CD14-positive monocyte (primary cell): ENCODE results near the gene NTM. TPM values are rescaled to one million over a fixed set of nuclear protein-coding genes. Genes with fewer than 3 reads are reported as not detected.

Experiments
- DNase-seq, 3 donors: peaks; one replicate each; pipeline ENCODE4 v3.0.0-alpha.2; 2011 to 2022
- H2AFZ ChIP-seq: 2 replicates; pipeline ENCODE4 v1.6.0; 2012; ENCODE audit warnings: mild to moderate bottlenecking, low read depth, low read length, inconsistent platforms; ENCODE audit not compliant: insufficient read depth, poor library complexity, severe bottlenecking
- H3K27ac ChIP-seq, 2 donors: 1 replicate in 1 of 2; 2 replicates in 1 of 2; pipeline ENCODE4 v1.5.1; 2012 to 2013; ENCODE audit warnings: low read length in 2 of 2, control low read depth in 1 of 2, inconsistent platforms in 1 of 2, low read depth in 1 of 2, mild to moderate bottlenecking in 1 of 2
- H3K27me3 ChIP-seq, 2 donors: one replicate each; pipeline versions ENCODE4 v1.6.0 to v1.6.1; 2011 to 2013; ENCODE audit warnings: low read length in 2 of 2; ENCODE audit not compliant: control insufficient read depth in 2 of 2, insufficient read depth in 2 of 2
- H3K36me3 ChIP-seq, 2 donors: replicated peaks in 1 of 2; 1 replicate in 1 of 2; 2 replicates in 1 of 2; pipeline versions ENCODE4 v1.5.1 to v1.6.1; 2012 to 2013; ENCODE audit warnings: low read length in 2 of 2, control low read depth in 1 of 2, inconsistent platforms in 1 of 2, mild to moderate bottlenecking in 1 of 2; ENCODE audit not compliant: insufficient read depth in 2 of 2, control insufficient read depth in 1 of 2
- H3K4me1 ChIP-seq, 2 donors: 1 replicate in 1 of 2; 2 replicates in 1 of 2; pipeline versions ENCODE4 v1.5.1 to v1.6.1; 2012 to 2013; ENCODE audit warnings: low read length in 2 of 2, control low read depth in 1 of 2, inconsistent platforms in 1 of 2, mild to moderate bottlenecking in 1 of 2, moderate library complexity in 1 of 2; ENCODE audit not compliant: insufficient read depth in 2 of 2, control insufficient read depth in 1 of 2
- H3K4me2 ChIP-seq: replicated peaks from 2 replicates; pipeline ENCODE3; 2012; ENCODE audit warnings: low read length, moderate library complexity, mild to moderate bottlenecking; ENCODE audit not compliant: poor library complexity, severe bottlenecking; ENCODE audit errors: extremely low read depth
- H3K4me3 ChIP-seq, 3 experiments: fragments of 200-600 bp in 1 of 3; sonication (generic) in 1 of 3; replicated peaks in 1 of 3; 1 replicate in 2 of 3; 2 replicates in 1 of 3; pipeline ENCODE4 v1.5.1; 2011 to 2013; ENCODE audit warnings: low read length in 3 of 3, mild to moderate bottlenecking in 3 of 3, control low read depth in 2 of 3, low read depth in 2 of 3, inconsistent platforms in 1 of 3, moderate library complexity in 1 of 3
- H3K79me2 ChIP-seq: 2 replicates; pipeline ENCODE4 v1.6.0; 2012; ENCODE audit warnings: mild to moderate bottlenecking, control low read depth, inconsistent platforms, low read length, moderate library complexity; ENCODE audit not compliant: insufficient read depth
- H3K9ac ChIP-seq: 2 replicates; pipeline ENCODE4 v1.6.0; 2017; ENCODE audit warnings: low read length, mild to moderate bottlenecking; ENCODE audit not compliant: insufficient read depth, poor library complexity, severe bottlenecking
- H3K9me3 ChIP-seq, 2 donors: replicated peaks in 1 of 2; 1 replicate in 1 of 2; 2 replicates in 1 of 2; pipeline versions ENCODE4 v1.5.1 to v1.6.1; 2012 to 2013; ENCODE audit warnings: low read length in 2 of 2, control low read depth in 1 of 2; ENCODE audit not compliant: control insufficient read depth in 1 of 2, insufficient read depth in 1 of 2
- H4K20me1 ChIP-seq: 2 replicates; pipeline ENCODE4 v1.6.0; 2012; ENCODE audit warnings: mild to moderate bottlenecking, low read length, control low read depth, moderate library complexity; ENCODE audit not compliant: insufficient read depth
- H3K27ac Mint-ChIP-seq, 7 donors: one replicate each; pipeline ENCODE4 v1.8.0; 2020; ENCODE audit warnings: mild to moderate bottlenecking in 7 of 7, mixed read lengths in 7 of 7, moderate library complexity in 6 of 7, inconsistent platforms in 2 of 7
- H3K27me3 Mint-ChIP-seq, 3 donors: one replicate each; pipeline ENCODE4 v1.8.0; 2021 to 2022; ENCODE audit warnings: low read depth in 3 of 3, mild to moderate bottlenecking in 3 of 3, mixed read lengths in 3 of 3, moderate library complexity in 3 of 3, inconsistent platforms in 1 of 3
- H3K36me3 Mint-ChIP-seq, 2 donors: one replicate each; pipeline ENCODE4 v1.8.0; 2020; ENCODE audit warnings: mixed read lengths in 2 of 2, inconsistent platforms in 1 of 2, mild to moderate bottlenecking in 1 of 2
- H3K4me1 Mint-ChIP-seq: one replicate; pipeline ENCODE4 v1.8.0; 2020; ENCODE audit warnings: mild to moderate bottlenecking, mixed read lengths
- H3K4me3 Mint-ChIP-seq, 2 donors: one replicate each; pipeline ENCODE4 v1.8.0; 2020; ENCODE audit warnings: mild to moderate bottlenecking in 2 of 2, mixed read lengths in 2 of 2, moderate library complexity in 1 of 2
- H3K9me3 Mint-ChIP-seq, 7 donors: one replicate each; pipeline ENCODE4 v1.8.0; 2020 to 2022; ENCODE audit warnings: mixed read lengths in 7 of 7, mild to moderate bottlenecking in 6 of 7, moderate library complexity in 6 of 7, inconsistent platforms in 2 of 7
- CTCF ChIP-seq: fragments of 200-600 bp; IDR thresholded peaks from one replicate; pipeline ENCODE4 v1.8.0; 2022; ENCODE audit warnings: antibody characterized with exemption, mild to moderate bottlenecking
- WGBS: methylation state at CpG from one replicate; pipeline ENCODE4 v1.1.5; 2013; ENCODE audit warnings: missing lambda C conversion rate; ENCODE audit not compliant: insufficient coverage; 5-methylcytosine and 5-hydroxymethylcytosine counted together
- intact Hi-C, 2 donors: fragments of 100-400 bp; cut with micrococcal nuclease; formaldehyde crosslinking; loops; one replicate each; pipeline versions ENCODE4 v1.15.0 to v1.15.1; 2023
- polyA plus RNA-seq, 3 donors: library from polyadenylated mRNA; depleted of rRNA in 1 of 3; unstranded in 2 of 3; stranded (reverse) in 1 of 3; fragments of 300-500 nt in 2 of 3; fragments of >200 nt in 1 of 3; fragmentation: Illumina TruSeq in 2 of 3; gene quantifications; 1 replicate in 2 of 3; 2 replicates in 1 of 3; pipeline ENCODE4 v1.2.3, GENCODE V29; 2012 to 2021

The NTM gene
- polyA plus RNA-seq, 3 donors: not detected

GRCh38 chr11:131977854-131978253 lies 607.4 kb downstream of the NTM start:
- DNase-seq: no peak
- H3K27ac Mint-ChIP-seq: no peak overlapping the region
- H3K9me3 ChIP-seq: no peaks in the 10 kb centered on the region
- H2AFZ ChIP-seq: no peak overlapping the region
- H3K79me2 ChIP-seq: no peaks in the 10 kb centered on the region
- WGBS: 100% methylated on average over 2 of the region's 3 CpGs
- H3K4me3 Mint-ChIP-seq: no peak overlapping the region
- no peak overlapping the region for H3K4me3 ChIP-seq
- peaks cover 1 to 19% (median 6%) of the 10 kb centered on the region in 3 donors for H3K27me3 Mint-ChIP-seq
- H3K27ac ChIP-seq: no peak overlapping the region
- H3K36me3 Mint-ChIP-seq: no peaks in the 10 kb centered on the region
- peaks cover 0 to 3% (median 0%) of the 10 kb centered on the region in 7 donors for H3K9me3 Mint-ChIP-seq
- H3K4me1 ChIP-seq: no peaks in the 10 kb centered on the region
- H3K27me3 ChIP-seq: no peaks in the 10 kb centered on the region
- TF ChIP-seq CTCF: no peak
- H3K36me3 ChIP-seq: no peaks in the 10 kb centered on the region
- no peaks in the 10 kb centered on the region for H4K20me1 ChIP-seq
- no peaks in the 10 kb centered on the region for H3K4me1 Mint-ChIP-seq
- no peak overlapping the region for H3K4me2 ChIP-seq
- no peak overlapping the region for H3K9ac ChIP-seq
- intact Hi-C loops: no loop called here

- Histone ChIP-seq H3K4me1 (no peaks in the 10 kb centered on the region), H3K27me3 (no peaks in the 10 kb centered on the region), H3K36me3 (no peaks in the 10 kb centered on the region), H2AFZ (no peak overlapping the region), H3K79me2 (no peaks in the 10 kb centered on the region), H4K20me1 (no peaks in the 10 kb centered on the region), H3K27ac (no peak overlapping the region), H3K9me3 (peaks cover 0 to 1% of the 10 kb centered on the region in 2 donors), H3K4me3 (no peak overlapping the region), H3K4me2 (no peak overlapping the region), H3K9ac (no peak overlapping the region)
- no peaks in the 10 kb centered on the region for H3K36me3 Mint-ChIP-seq
- intact Hi-C loops: no loop called here
- no peaks in the 10 kb centered on the region for H3K4me1 Mint-ChIP-seq
- WGBS: 90% methylated on average over 2 of the region's 5 CpGs
- DNase-seq: no peak
- H3K9me3 Mint-ChIP-seq: peaks cover 0 to 3% (median 0%) of the 10 kb centered on the region in 7 donors
- no peak for TF ChIP-seq CTCF
- no peak overlapping the region for H3K27ac Mint-ChIP-seq
- H3K4me3 Mint-ChIP-seq: no peak overlapping the region
- H3K27me3 Mint-ChIP-seq: peaks cover 1 to 19% (median 3%) of the 10 kb centered on the region in 3 donors
Observed at GRCh38 chr11:131978351-131978750, 607.9 kb downstream of the NTM start.
